IgD-negative memory B cell (primary cell): Measurements from ENCODE around the gene OXT. TPM values are rescaled to one million over a fixed set of nuclear protein-coding genes. Genes with fewer than 3 reads are reported as not detected.
"Not testable (repeated sequence)": the region's sequence is repeated elsewhere in the genome, so short reads cannot be mapped to it uniquely, and the experiment has no call there.

ENCODE experiments used
- H3K27ac Mint-ChIP-seq, 3 donors: one replicate each; pipeline ENCODE4 v1.8.0; 2020 to 2022; ENCODE audit warnings: mild to moderate bottlenecking in 3 of 3, mixed read lengths in 3 of 3, moderate library complexity in 1 of 3
- H3K27me3 Mint-ChIP-seq: one replicate; pipeline ENCODE4 v1.8.0; 2021; ENCODE audit warnings: mixed read lengths
- H3K36me3 Mint-ChIP-seq: one replicate; pipeline ENCODE4 v1.8.0; 2020; ENCODE audit warnings: mild to moderate bottlenecking, mixed read lengths
- H3K4me1 Mint-ChIP-seq, 3 donors: one replicate each; pipeline ENCODE4 v1.8.0; 2020 to 2022; ENCODE audit warnings: mixed read lengths in 3 of 3, mild to moderate bottlenecking in 1 of 3
- H3K4me3 Mint-ChIP-seq, 4 donors: one replicate each; pipeline ENCODE4 v1.8.0; 2020 to 2022; ENCODE audit warnings: mild to moderate bottlenecking in 4 of 4, mixed read lengths in 4 of 4, moderate library complexity in 3 of 4
- H3K9me3 Mint-ChIP-seq, 3 donors: one replicate each; pipeline ENCODE4 v1.8.0; 2020 to 2021; ENCODE audit warnings: mixed read lengths in 3 of 3, mild to moderate bottlenecking in 1 of 3
- polyA plus RNA-seq: library from polyadenylated mRNA; unstranded; fragments of 300-500 nt; fragmentation: Illumina TruSeq; gene quantifications from one replicate; pipeline ENCODE4 v1.2.3, GENCODE V29; 2021

Gene OXT
- polyA plus RNA-seq, 1 donor from 2014 or later: 0.59 TPM

GRCh38 chr20:3070725-3071124 is 695 bp upstream of the OXT start:
- Mint-ChIP-seq H3K4me1 (peaks cover 16 to 26% (median 21%) of the 10 kb centered on the region in 3 donors), H3K36me3 (peaks cover 5% of the 10 kb centered on the region), H3K27ac (peak overlapping the region in 1 of 3 donors; percentile 30), H3K9me3 (peaks cover 0 to 1% (median 0%) of the 10 kb centered on the region in 3 donors), H3K27me3 (peaks cover 10% of the 10 kb centered on the region), H3K4me3 (peak overlapping the region; percentile 54 to 91 (median 75))

- H3K36me3 Mint-ChIP-seq: peaks cover 5% of the 10 kb centered on the region
- H3K4me1 Mint-ChIP-seq: peaks cover 16 to 24% (median 21%) of the 10 kb centered on the region in 3 donors
Observed at GRCh38 chr20:3071266-3071609, 182 bp upstream of the OXT start.

GRCh38 chr20:3072530-3073250 is 1.3 kb downstream of the OXT start:
- Mint-ChIP-seq H3K4me1 (peaks cover 16 to 22% (median 21%) of the 10 kb centered on the region in 3 donors), H3K27ac (peak overlapping the region in 1 of 3 donors; percentile 71), H3K4me3 (peak overlapping the region; percentile 76 to 91 (median 86)), H3K9me3 (peaks cover 0 to 1% (median 0%) of the 10 kb centered on the region in 3 donors), H3K36me3 (peaks cover 2% of the 10 kb centered on the region), H3K27me3 (peaks cover 18% of the 10 kb centered on the region)

More at GRCh38 chr20:3071266-3071609, 182 bp upstream of the OXT start:
- H3K27me3 Mint-ChIP-seq: peaks cover 12% of the 10 kb centered on the region
- H3K27ac Mint-ChIP-seq: peak overlapping the region in 2 of 3 donors; percentile 30 to 82
- H3K9me3 Mint-ChIP-seq: peaks cover 0 to 1% (median 0%) of the 10 kb centered on the region in 3 donors
- H3K4me3 Mint-ChIP-seq: peak overlapping the region; percentile 54 to 91 (median 75)

- H3K4me1 Mint-ChIP-seq: peaks cover 15 to 21% (median 19%) of the 10 kb centered on the region in 3 donors
Observed at GRCh38 chr20:3073251-3073643, 1.8 kb downstream of the OXT start.

GRCh38 chr20:3074812-3075211 is 3.4 kb downstream of the OXT start:
- peaks cover 32% of the 10 kb centered on the region for H3K27me3 Mint-ChIP-seq
- no peaks in the 10 kb centered on the region for H3K36me3 Mint-ChIP-seq
- H3K4me3 Mint-ChIP-seq: peak overlapping the region in 1 of 4 donors; percentile 67
- peaks cover 10 to 16% (median 13%) of the 10 kb centered on the region in 3 donors for H3K4me1 Mint-ChIP-seq
- H3K27ac Mint-ChIP-seq: peak overlapping the region in 1 of 3 donors; percentile 49
- peaks cover 0 to 1% (median 0%) of the 10 kb centered on the region in 3 donors for H3K9me3 Mint-ChIP-seq

More at GRCh38 chr20:3073251-3073643, 1.8 kb downstream of the OXT start:
- H3K36me3 Mint-ChIP-seq, H3K9me3 Mint-ChIP-seq: not testable (repeated sequence)
- H3K27me3 Mint-ChIP-seq: peaks cover 23% of the 10 kb centered on the region
- H3K27ac Mint-ChIP-seq: peak overlapping the region in 1 of 3 donors; percentile 31
- H3K4me3 Mint-ChIP-seq: peak overlapping the region in 1 of 4 donors; percentile 39

GRCh38 chr20:3075315-3075714 is 3.9 kb downstream of the OXT start:
- not testable (repeated sequence) for H3K9me3 Mint-ChIP-seq, H3K36me3 Mint-ChIP-seq
- peak overlapping the region in 1 of 4 donors; percentile 67 for H3K4me3 Mint-ChIP-seq
- peaks cover 36% of the 10 kb centered on the region for H3K27me3 Mint-ChIP-seq
- peak overlapping the region in 1 of 3 donors; percentile 49 for H3K27ac Mint-ChIP-seq
- peaks cover 10 to 16% (median 13%) of the 10 kb centered on the region in 3 donors for H3K4me1 Mint-ChIP-seq

- Mint-ChIP-seq H3K27me3 (peaks cover 50% of the 10 kb centered on the region), H3K36me3 (no peaks in the 10 kb centered on the region), H3K27ac (no peak overlapping the region), H3K4me3 (peak overlapping the region in 1 of 4 donors; percentile 1), H3K9me3 (peaks cover 0 to 1% (median 0%) of the 10 kb centered on the region in 3 donors), H3K4me1 (peaks cover 5 to 11% (median 6%) of the 10 kb centered on the region in 3 donors)
Observed at GRCh38 chr20:3077618-3078134, 6.3 kb downstream of the OXT start.

- Mint-ChIP-seq H3K4me3 (no peak overlapping the region), H3K9me3 (no peaks in the 10 kb centered on the region), H3K36me3 (no peaks in the 10 kb centered on the region), H3K4me1 (peaks cover 0 to 5% (median 4%) of the 10 kb centered on the region in 3 donors), H3K27me3 (peaks cover 61% of the 10 kb centered on the region), H3K27ac (no peak overlapping the region)
Observed at GRCh38 chr20:3080939-3081388, 9.5 kb downstream of the OXT start.

- Mint-ChIP-seq H3K27ac (peak overlapping the region in 1 of 3 donors; percentile 94), H3K36me3 (no peaks in the 10 kb centered on the region), H3K4me1 (peaks cover 0 to 5% (median 4%) of the 10 kb centered on the region in 3 donors), H3K9me3 (no peaks in the 10 kb centered on the region), H3K4me3 (peak overlapping the region in 1 of 4 donors; percentile 36), H3K27me3 (peaks cover 59% of the 10 kb centered on the region)
Observed at GRCh38 chr20:3081641-3082040, 10.2 kb downstream of the OXT start.

- Mint-ChIP-seq H3K27ac (peak overlapping the region in 1 of 3 donors; percentile 68), H3K9me3 (no peaks in the 10 kb centered on the region), H3K27me3 (peaks cover 57% of the 10 kb centered on the region), H3K36me3 (no peaks in the 10 kb centered on the region), H3K4me1 (peaks cover 0 to 5% (median 2%) of the 10 kb centered on the region in 3 donors), H3K4me3 (peak overlapping the region in 2 of 4 donors; percentile 50 to 86)
Observed at GRCh38 chr20:3082306-3082951, 11.0 kb downstream of the OXT start.

- no peak overlapping the region for H3K27ac Mint-ChIP-seq
- H3K27me3 Mint-ChIP-seq: peaks cover 49% of the 10 kb centered on the region
- H3K4me1 Mint-ChIP-seq: peaks cover 0 to 2% (median 0%) of the 10 kb centered on the region in 3 donors
- H3K9me3 Mint-ChIP-seq: no peaks in the 10 kb centered on the region
- H3K36me3 Mint-ChIP-seq: no peaks in the 10 kb centered on the region
- H3K4me3 Mint-ChIP-seq: peak overlapping the region in 2 of 4 donors; percentile 58 to 82
Observed at GRCh38 chr20:3082955-3083952, 11.8 kb downstream of the OXT start.

- H3K9me3 Mint-ChIP-seq: no peaks in the 10 kb centered on the region
- no peak within 1 kb of the TSS for H3K27ac Mint-ChIP-seq
- no peaks in the 10 kb centered on the region for H3K36me3 Mint-ChIP-seq
- peaks cover 45% of the 10 kb centered on the region for H3K27me3 Mint-ChIP-seq
- H3K4me3 Mint-ChIP-seq: peak within 1 kb of the TSS in 3 of 4 donors; percentile 43 to 82 (median 58)
- peaks cover 0 to 2% (median 0%) of the 10 kb centered on the region in 3 donors for H3K4me1 Mint-ChIP-seq
Observed at GRCh38 chr20:3084283-3084985, 13.0 kb downstream of the OXT start, which contains the start of gene AVP. Gene AVP, minus strand, starts transcription at chr20:3084724. Its CDS starts 50 bp downstream, at chr20:3084674.

- no peaks in the 10 kb centered on the region for H3K36me3 Mint-ChIP-seq
- H3K27ac Mint-ChIP-seq: no peak overlapping the region
- H3K4me3 Mint-ChIP-seq: no peak overlapping the region
- peaks cover 0 to 2% (median 0%) of the 10 kb centered on the region in 3 donors for H3K4me1 Mint-ChIP-seq
- no peaks in the 10 kb centered on the region for H3K9me3 Mint-ChIP-seq
- H3K27me3 Mint-ChIP-seq: peaks cover 44% of the 10 kb centered on the region
Observed at GRCh38 chr20:3084986-3085360, 13.6 kb downstream of the OXT start.
